GM12878 (cell line): ENCODE results near the gene ISOC2. TPM values are rescaled to one million over a fixed set of nuclear protein-coding genes. Genes with fewer than 3 reads are reported as not detected.

Experiments used
- ATF7 ChIP-seq: fragments of 450-650 bp; IDR thresholded peaks from 2 replicates; pipeline ENCODE4 v1.6.1; 2016; ENCODE audit warnings: low read depth, mild to moderate bottlenecking
- BACH1 ChIP-seq: fragments of 450-650 bp; IDR thresholded peaks from 2 replicates; pipeline ENCODE4 v1.6.1; 2017; ENCODE audit warnings: mild to moderate bottlenecking, borderline replicate concordance
- CBX3 ChIP-seq: fragments of 200-600 bp; sonication (generic); IDR thresholded peaks from 2 replicates; pipeline ENCODE4 v1.6.1; 2016; ENCODE audit warnings: low read depth, borderline replicate concordance
- DPF2 ChIP-seq: fragments of 450-650 bp; IDR thresholded peaks from 2 replicates; pipeline ENCODE4 v1.6.1; 2017; ENCODE audit warnings: mild to moderate bottlenecking
- E2F4 ChIP-seq: IDR thresholded peaks from 2 replicates; pipeline ENCODE4 v1.6.1; 2012; ENCODE audit warnings: low read depth, low read length, improper control_type of control experiment
- EGR1 ChIP-seq, 2 experiments: IDR thresholded peaks; 1 replicate in 1 of 2; 2 replicates in 1 of 2; pipeline ENCODE4 v1.6.1; 2011 to 2012; ENCODE audit warnings: low read depth in 2 of 2, low read length in 2 of 2, borderline replicate concordance in 1 of 2, mild to moderate bottlenecking in 1 of 2, moderate library complexity in 1 of 2
- ELK1 ChIP-seq: IDR thresholded peaks from 2 replicates; pipeline ENCODE4 v1.6.1; 2012; ENCODE audit warnings: low read depth, low read length, improper control_type of control experiment
- EZH2 ChIP-seq: IDR thresholded peaks from 2 replicates; pipeline ENCODE4 v1.6.1; 2012; ENCODE audit warnings: low read depth, mild to moderate bottlenecking, control low read depth, inconsistent platforms, low read length, borderline replicate concordance; ENCODE audit not compliant: control insufficient read depth
- HDAC6 ChIP-seq: fragments of 200-600 bp; sonication (generic); IDR thresholded peaks from one replicate; pipeline ENCODE4 v1.8.0; 2017; ENCODE audit warnings: antibody characterized with exemption; ENCODE audit not compliant: unreplicated experiment
- IRF4 ChIP-seq: IDR thresholded peaks from 2 replicates; pipeline ENCODE4 v1.6.1; 2011; ENCODE audit warnings: low read depth, low read length
- JUND ChIP-seq: IDR thresholded peaks from 2 replicates; pipeline ENCODE4 v1.6.1; 2012; ENCODE audit warnings: low read depth, mild to moderate bottlenecking, low read length, improper control_type of control experiment, moderate library complexity
- MLLT1 ChIP-seq: fragments of 450-650 bp; IDR thresholded peaks from 2 replicates; pipeline ENCODE4 v1.6.1; 2016; ENCODE audit warnings: mild to moderate bottlenecking
- NRF1 ChIP-seq: conservative IDR thresholded peaks from 2 replicates; pipeline ENCODE4 v1.6.1; 2011; ENCODE audit warnings: mild to moderate bottlenecking, low read depth, low read length, improper control_type of control experiment
- RCOR1 ChIP-seq: conservative IDR thresholded peaks from 2 replicates; pipeline ENCODE4 v1.6.1; 2012; ENCODE audit warnings: low read depth, low read length, improper control_type of control experiment
- RFX5 ChIP-seq: IDR thresholded peaks from 2 replicates; pipeline ENCODE4 v1.6.1; 2011; ENCODE audit warnings: low read depth, low read length, improper control_type of control experiment
- SIX5 ChIP-seq: IDR thresholded peaks from 2 replicates; pipeline ENCODE4 v1.6.1; 2011; ENCODE audit warnings: mild to moderate bottlenecking, low read depth, low read length, moderate library complexity; ENCODE audit not compliant: severe bottlenecking
- STAT3 ChIP-seq: IDR thresholded peaks from 2 replicates; pipeline ENCODE4 v1.6.1; 2011; ENCODE audit warnings: low read depth, low read length, improper control_type of control experiment
- TAF1 ChIP-seq: IDR thresholded peaks from 2 replicates; pipeline ENCODE4 v1.6.1; 2011; ENCODE audit warnings: mild to moderate bottlenecking, low read depth, low read length, borderline replicate concordance
- USF2 ChIP-seq: IDR thresholded peaks from 2 replicates; pipeline ENCODE4 v1.6.1; 2011; ENCODE audit warnings: low read depth, low read length, improper control_type of control experiment, borderline replicate concordance
- ZZZ3 ChIP-seq: IDR thresholded peaks from 2 replicates; pipeline ENCODE4 v1.6.1; 2011; ENCODE audit warnings: low read depth; ENCODE audit not compliant: control insufficient read depth, insufficient read length
- polyA plus RNA-seq, 11 experiments: library from polyadenylated mRNA; depleted of rRNA in 4 of 11; unstranded in 6 of 11; stranded (reverse) in 5 of 11; fragments of >200 nt; fragmentation: Nextera tagmentation in 4 of 11; fragmentation: Illumina TruSeq in 1 of 11; extraction: Ambion mirVana in 4 of 11; extraction: Trizol in 1 of 11; gene quantifications; 1 replicate in 1 of 11; 2 replicates in 10 of 11; pipeline versions ENCODE4 v1.2.1 to v1.2.3, GENCODE V29; 2011 to 2016; ENCODE audit warnings: inconsistent platforms in 2 of 11, missing spikeins in 2 of 11, low read depth in 1 of 11
- total RNA-seq, 4 experiments: library from RNA; depleted of rRNA in 3 of 4; stranded (reverse); fragments of >200 nt in 3 of 4; fragmentation: Illumina TruSeq in 1 of 4; extraction: Trizol in 1 of 4; gene quantifications; 2 replicates each; pipeline versions ENCODE4 v1.2.1 to v1.2.3, GENCODE V29; 2013 to 2021
- TF ChIP-seq, protein P1 (sequence below): fragments of 450-650 bp; IDR thresholded peaks from 2 replicates; pipeline ENCODE4 v1.6.1; 2017; ENCODE audit warnings: low read depth, mild to moderate bottlenecking, moderate library complexity
- TF ChIP-seq, protein P2 (sequence below): IDR thresholded peaks from 2 replicates; pipeline ENCODE4 v1.6.1; 2011; ENCODE audit warnings: borderline replicate concordance, low read depth, mild to moderate bottlenecking, moderate library complexity, low read length; ENCODE audit not compliant: insufficient read depth, poor library complexity, severe bottlenecking

Gene ISOC2
- total and polyA plus RNA-seq, 10 of the 15 experiments (the other 5 are each of a cell fraction or from before 2014, with no cell fraction given): 0.72 to 238 (median 56.9) TPM

GRCh38 chr19:55503502-55504251 lies 42.2 kb upstream of the ISOC2 start (continued):
- TF ChIP-seq BACH1 (0 out of 2 replicates have a peak, but pooled peaks have one; percentile 28), EZH2 (no peak), RCOR1 (no peak), CBX3 (no peak), STAT3 (no peak), USF2 (no peak; the same call in 1 of the 2 replicates), RFX5 (peak; percentile 99), SIX5 (no peak), NRF1 (peak; percentile 77), HDAC6 (no peak), ZZZ3 (no peak), E2F4 (0 out of 2 replicates have a peak, but pooled peaks have one; percentile 39), DPF2 (0 out of 2 replicates have a peak, but pooled peaks have one; percentile 39), ATF7 (peak; percentile 78), IRF4 (no peak), JUND (no peak), EGR1 (IDR thresholded peaks at IDR 0.05; ENCODE audit: borderline replicate concordance in 1 of 2, low read depth in 2 of 2, low read length in 2 of 2) (no peak), TAF1 (0 out of 2 replicates have a peak, but pooled peaks have one; percentile 25), MLLT1 (peak; percentile 94), ELK1 (0 out of 2 replicates have a peak, but pooled peaks have one; percentile 44)
- TF ChIP-seq, protein P1, sequence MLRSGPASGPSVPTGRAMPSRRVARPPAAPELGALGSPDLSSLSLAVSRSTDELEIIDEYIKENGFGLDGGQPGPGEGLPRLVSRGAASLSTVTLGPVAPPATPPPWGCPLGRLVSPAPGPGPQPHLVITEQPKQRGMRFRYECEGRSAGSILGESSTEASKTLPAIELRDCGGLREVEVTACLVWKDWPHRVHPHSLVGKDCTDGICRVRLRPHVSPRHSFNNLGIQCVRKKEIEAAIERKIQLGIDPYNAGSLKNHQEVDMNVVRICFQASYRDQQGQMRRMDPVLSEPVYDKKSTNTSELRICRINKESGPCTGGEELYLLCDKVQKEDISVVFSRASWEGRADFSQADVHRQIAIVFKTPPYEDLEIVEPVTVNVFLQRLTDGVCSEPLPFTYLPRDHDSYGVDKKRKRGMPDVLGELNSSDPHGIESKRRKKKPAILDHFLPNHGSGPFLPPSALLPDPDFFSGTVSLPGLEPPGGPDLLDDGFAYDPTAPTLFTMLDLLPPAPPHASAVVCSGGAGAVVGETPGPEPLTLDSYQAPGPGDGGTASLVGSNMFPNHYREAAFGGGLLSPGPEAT: no peak
- TF ChIP-seq, protein P2, sequence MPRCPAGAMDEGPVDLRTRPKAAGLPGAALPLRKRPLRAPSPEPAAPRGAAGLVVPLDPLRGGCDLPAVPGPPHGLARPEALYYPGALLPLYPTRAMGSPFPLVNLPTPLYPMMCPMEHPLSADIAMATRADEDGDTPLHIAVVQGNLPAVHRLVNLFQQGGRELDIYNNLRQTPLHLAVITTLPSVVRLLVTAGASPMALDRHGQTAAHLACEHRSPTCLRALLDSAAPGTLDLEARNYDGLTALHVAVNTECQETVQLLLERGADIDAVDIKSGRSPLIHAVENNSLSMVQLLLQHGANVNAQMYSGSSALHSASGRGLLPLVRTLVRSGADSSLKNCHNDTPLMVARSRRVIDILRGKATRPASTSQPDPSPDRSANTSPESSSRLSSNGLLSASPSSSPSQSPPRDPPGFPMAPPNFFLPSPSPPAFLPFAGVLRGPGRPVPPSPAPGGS: no peak
